DMS53 treated with DMSO at 0.1 percent for 48 hours (cell line): ENCODE measurements around the gene GJD4.

Experiments
- DNase-seq: peaks from one replicate; lab custom pipeline; 2025; ENCODE audit not compliant: unreplicated experiment; lab: John Stamatoyannopoulos, UW

Gene GJD4

DNA sequence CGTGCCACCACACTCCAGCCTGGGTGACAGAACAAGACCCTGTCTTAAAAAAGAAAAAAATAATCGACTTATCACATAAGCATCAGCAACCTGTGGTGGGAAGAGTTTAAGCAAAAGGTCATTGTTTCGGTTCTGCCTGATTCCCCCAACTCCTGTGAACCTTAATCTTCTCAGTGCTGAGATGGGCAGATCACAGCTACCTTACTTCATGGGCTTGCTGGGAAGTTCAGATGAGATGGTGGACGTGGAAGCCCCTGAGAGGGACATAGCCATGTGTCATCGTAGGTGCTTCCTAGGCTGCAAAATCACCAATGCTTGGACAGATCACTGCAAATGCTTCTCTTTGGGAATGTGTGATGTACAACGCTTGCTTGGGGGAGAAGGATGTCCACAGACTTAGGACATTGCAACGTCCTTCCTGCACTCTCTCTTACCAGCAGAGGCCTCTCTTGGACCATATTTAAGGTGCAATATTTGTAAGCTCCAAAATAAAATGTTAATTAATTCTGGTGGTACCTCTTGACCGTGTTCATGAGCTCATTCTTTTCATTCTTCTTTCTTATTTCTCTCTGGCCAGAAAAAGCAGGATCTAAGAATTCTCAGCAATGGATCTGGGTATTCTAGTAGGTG is 8.6 kb downstream of the GJD4 start:
- no peak for DNase-seq

- DNase-seq, result no peak
These were observed 9.2 kb downstream of the GJD4 start for GRCh38 chr10:35614312-35614711.

- DNase-seq, result no peak
These were observed 21.9 kb downstream of the GJD4 start for GRCh38 chr10:35626971-35627507.

GRCh38 chr10:35631404-35631803 is 26.3 kb downstream of the GJD4 start:
- no peak for DNase-seq

DNA sequence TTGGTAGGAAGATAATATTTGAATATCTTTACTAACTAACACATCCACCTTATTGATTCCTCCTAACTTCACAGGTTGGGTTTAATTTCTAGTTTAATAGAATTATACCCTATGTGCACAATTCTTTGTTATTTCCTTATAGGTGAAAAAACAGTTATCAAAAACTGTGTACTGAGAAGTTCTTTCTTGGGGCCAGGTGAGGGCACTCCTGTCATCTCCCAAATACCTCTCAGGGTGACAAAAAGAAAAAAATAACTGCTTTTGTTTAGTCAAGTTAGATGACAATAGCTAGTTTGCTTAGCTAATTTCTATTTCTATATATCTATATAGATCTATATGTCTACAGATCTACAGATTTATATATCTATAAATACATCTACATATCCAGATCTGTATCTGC is 26.9 kb downstream of the GJD4 start:
- no peak for DNase-seq

GRCh38 chr10:35633006-35633980 is 28.2 kb downstream of the GJD4 start:
- no peak for DNase-seq

- DNase-seq, result peak; percentile 72
These were observed 30.4 kb downstream of the GJD4 start for GRCh38 chr10:35635576-35635975.

DNA sequence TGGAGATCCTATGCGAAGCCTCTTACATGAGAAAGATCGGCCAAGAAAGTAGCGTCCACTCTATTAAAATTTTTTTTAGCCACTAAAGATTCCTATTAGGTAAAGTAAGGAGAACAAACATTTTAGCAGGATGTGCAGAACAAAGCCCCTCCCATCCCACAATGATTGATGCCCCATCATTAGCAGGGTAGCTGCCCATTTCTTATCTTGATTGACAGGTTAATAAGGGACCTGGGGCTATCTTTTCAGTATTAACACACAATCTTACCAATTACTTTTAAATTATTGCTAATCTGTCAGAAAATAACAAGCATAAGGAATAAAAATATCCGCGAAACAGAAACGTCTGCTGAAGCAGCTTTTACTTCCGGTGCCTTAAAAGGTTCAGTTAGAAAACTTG is 31.8 kb downstream of the GJD4 start:
- no peak for DNase-seq

- DNase-seq, result no peak
These were observed 32.3 kb downstream of the GJD4 start for GRCh38 chr10:35637462-35637861.

- no peak for DNase-seq
These were observed 33.0 kb downstream of the GJD4 start for GRCh38 chr10:35638101-35638500.

DNA sequence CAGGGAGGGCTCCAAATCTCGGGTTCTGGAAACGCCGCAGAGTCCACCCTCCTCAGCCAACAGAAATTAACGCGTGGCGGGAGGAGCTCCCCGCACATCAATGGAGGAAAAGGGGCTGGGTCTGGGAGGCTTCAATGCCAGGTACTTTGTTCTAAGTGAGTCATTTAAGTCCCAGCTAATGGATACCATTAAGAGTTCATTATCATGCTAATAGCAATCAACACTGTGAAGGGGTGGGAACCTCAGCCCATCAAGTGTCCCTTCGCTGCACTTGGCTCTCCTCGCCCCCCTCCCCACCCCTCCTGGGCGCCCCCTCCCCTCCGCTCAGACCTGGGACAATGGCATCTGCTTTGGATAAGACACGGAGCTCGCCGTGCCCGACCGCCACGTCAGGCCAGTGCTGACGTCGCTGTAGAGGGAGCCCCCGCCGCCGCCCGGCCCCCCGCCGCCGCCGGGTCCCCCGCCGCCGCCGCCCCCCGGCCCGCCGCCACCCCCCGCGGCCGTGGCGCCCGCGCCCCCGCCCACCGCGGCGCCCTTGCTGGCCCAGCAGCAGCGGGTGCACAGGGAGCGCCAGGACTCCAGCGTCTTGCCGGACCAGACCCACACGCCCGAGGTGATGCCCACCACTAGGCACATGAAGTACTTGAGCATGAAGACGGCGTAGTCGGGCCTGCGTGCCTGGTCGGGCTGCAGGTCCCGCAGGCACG is 34.0 kb downstream of the GJD4 start:
- DNase-seq, result no peak

- no peak for DNase-seq
These were observed 34.7 kb downstream of the GJD4 start for GRCh38 chr10:35639728-35640401.

- DNase-seq, result no peak
These were observed 35.3 kb downstream of the GJD4 start for GRCh38 chr10:35640474-35640873.

DNA sequence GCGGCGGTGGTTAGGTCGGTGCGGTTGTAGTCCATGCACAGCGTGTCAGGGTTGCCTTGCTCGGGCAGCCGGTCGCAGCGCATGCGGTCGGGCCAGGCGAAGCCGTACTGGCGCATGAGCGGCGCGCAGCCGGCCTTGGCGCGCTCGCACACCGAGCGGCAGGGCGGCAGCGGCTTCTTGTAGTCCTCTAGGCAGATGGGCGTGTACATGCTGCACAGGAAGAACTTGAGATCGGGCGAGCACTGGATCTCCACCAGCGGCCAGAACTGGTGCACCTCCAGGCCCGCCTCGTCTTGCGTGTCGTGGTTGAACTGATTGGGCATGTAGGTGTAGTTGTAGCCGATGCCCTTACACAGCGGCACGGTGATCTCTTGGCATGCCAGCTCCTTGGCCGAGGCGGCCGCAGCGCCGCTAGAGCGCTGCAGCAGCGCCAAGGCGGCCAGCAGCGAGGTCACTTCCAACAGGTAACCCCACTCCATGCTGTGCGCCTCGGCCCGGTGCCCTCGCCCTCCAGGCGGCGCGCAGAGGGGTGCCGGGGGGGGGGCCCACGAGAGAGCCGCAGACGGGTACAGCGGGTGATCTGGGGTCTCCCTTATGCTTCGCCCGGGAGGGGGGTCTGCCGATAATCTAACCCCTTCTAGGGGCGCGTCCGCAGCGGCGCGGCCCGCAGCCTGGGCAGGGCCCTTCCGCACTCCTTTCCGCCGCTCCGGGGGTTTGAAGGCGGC is 36.0 kb downstream of the GJD4 start:
- DNase-seq, result no peak

DNA sequence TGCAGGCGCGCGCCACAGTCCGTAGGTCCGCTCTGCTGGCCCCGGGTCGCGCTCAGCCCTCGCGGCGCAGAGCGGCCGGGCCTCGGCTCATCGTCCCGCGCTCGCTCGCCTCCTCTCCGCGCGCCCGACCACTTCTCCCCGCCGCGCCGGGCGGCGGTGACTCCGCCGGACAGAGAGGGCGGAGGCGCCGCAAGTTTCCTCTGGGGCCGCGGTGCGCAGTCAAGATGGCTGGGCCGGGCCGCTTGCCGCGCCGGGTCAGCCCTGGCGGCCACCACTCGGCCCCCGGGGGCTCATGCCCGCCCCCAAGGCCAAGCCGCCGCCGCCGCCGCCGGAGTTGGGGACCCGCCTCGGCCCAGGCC is 36.5 kb downstream of the GJD4 start:
- no peak for DNase-seq

GRCh38 chr10:35642035-35642792 is 37.1 kb downstream of the GJD4 start, which contains the start of gene FZD8:
Gene FZD8 (minus strand): TSS chr10:35642296. CDS start chr10:35641429, 867 bp downstream.
- DNase-seq, result no peak

- no peak for DNase-seq
These were observed 37.6 kb downstream of the GJD4 start for GRCh38 chr10:35642793-35643114.

GRCh38 chr10:35643151-35644049 is 38.3 kb downstream of the GJD4 start:
- no peak for DNase-seq
